Measurements from ENCODE around the gene FAM89A.
"Not testable (repeated sequence)": the region's sequence is repeated elsewhere in the genome, so short reads cannot be mapped to it uniquely, and the experiment has no call there.

The FAM89A gene

DNA sequence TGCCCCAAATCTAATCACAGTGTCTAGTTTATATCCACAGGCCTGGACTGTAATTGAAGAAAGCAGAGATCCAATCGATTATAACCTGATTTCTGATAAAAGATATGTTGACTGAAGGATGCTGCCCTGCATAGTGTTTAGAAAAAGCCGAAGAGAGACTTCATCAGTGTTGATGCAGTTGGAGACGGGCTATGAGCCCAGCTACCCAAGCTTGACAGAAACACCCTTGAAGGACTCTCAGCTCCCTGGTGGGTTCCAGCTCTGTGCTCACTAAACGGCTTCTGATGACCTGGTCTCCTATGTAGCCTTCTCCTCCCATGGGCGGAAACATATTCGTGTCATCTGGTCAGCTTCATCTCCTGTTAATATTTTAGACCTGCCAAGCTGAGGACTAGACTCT is 10.2 kb downstream of the FAM89A start:
- H3K4me3 ChIP-seq (ENCODE audit: low read depth, low read length): no peak overlapping the region
- H3K9me3 ChIP-seq (ENCODE audit: control insufficient read depth, insufficient read depth, low read depth, low read length): no peaks in the 10 kb centered on the region
- no peak overlapping the region for H3K27ac ChIP-seq (ENCODE audit: low read depth, low read length)
- H3K27me3 ChIP-seq (ENCODE audit: control insufficient read depth, insufficient read depth, low read length): peaks cover 19% of the 10 kb centered on the region
- H3K36me3 ChIP-seq (ENCODE audit: control insufficient read depth, insufficient read depth, low read length): peaks cover 3% of the 10 kb centered on the region; the same call in 1 of the 2 replicates
- peaks cover 9% of the 10 kb centered on the region for H3K4me1 ChIP-seq (ENCODE audit: control insufficient read depth, insufficient read depth, low read length)
- no peak overlapping the region for H3K9ac ChIP-seq (ENCODE audit: low read length)

DNA sequence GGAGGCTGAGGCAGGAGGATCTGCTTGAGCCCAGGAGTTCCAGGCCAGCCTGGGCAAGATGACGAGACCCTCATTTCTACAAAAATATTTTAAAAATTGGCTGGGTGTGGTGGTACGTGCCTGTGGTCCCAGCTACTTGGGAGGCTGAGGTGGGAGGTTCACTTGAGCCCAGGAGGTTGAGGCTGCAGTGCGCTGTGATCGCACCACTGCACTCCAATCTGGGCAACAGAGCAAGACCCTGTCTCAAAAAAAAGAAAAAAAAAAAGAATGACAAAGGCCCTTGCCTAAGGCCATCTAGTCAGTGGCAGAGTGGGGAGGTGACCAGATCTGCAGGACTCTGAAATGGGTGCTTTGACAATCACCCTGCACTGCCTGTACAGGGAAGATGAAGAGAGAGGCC is 10.8 kb downstream of the FAM89A start:
- H3K27ac ChIP-seq (ENCODE audit: low read depth, low read length); H3K4me3 ChIP-seq (ENCODE audit: low read depth, low read length); H3K9ac ChIP-seq (ENCODE audit: low read length); H3K36me3 ChIP-seq (ENCODE audit: control insufficient read depth, insufficient read depth, low read length); H3K9me3 ChIP-seq (ENCODE audit: control insufficient read depth, insufficient read depth, low read depth, low read length); H3K4me1 ChIP-seq (ENCODE audit: control insufficient read depth, insufficient read depth, low read length): not testable (repeated sequence)
- H3K27me3 ChIP-seq (ENCODE audit: control insufficient read depth, insufficient read depth, low read length): peaks cover 18% of the 10 kb centered on the region

DNA sequence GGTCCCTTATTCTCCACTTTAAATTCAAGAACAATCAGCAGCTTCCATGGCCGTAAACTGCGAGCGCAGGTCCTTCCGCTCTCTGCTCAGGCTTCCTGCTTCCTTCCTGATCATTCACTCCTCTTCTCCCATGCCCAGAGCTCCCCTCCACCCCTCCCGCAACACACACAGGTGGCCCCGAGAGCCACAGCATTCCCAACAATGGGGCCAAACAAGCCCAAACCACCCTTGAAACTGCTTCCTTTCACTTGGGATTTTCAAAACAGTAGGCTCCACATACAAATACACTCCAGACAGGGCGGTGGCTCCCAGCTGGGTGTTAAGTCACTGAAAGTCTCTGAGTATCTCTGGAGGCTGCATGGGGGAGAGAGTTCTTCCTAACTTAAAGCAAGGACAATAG is 11.4 kb downstream of the FAM89A start:
- H3K27me3 ChIP-seq (ENCODE audit: control insufficient read depth, insufficient read depth, low read length): peaks cover 18% of the 10 kb centered on the region
- H3K4me3 ChIP-seq (ENCODE audit: low read depth, low read length): no peak overlapping the region
- H3K36me3 ChIP-seq (ENCODE audit: control insufficient read depth, insufficient read depth, low read length): peaks cover 3% of the 10 kb centered on the region; the same call in 1 of the 2 replicates
- peaks cover 9% of the 10 kb centered on the region for H3K4me1 ChIP-seq (ENCODE audit: control insufficient read depth, insufficient read depth, low read length)
- H3K9ac ChIP-seq (ENCODE audit: low read length): no peak overlapping the region
- no peaks in the 10 kb centered on the region for H3K9me3 ChIP-seq (ENCODE audit: control insufficient read depth, insufficient read depth, low read depth, low read length)
- H3K27ac ChIP-seq (ENCODE audit: low read depth, low read length): no peak overlapping the region

DNA sequence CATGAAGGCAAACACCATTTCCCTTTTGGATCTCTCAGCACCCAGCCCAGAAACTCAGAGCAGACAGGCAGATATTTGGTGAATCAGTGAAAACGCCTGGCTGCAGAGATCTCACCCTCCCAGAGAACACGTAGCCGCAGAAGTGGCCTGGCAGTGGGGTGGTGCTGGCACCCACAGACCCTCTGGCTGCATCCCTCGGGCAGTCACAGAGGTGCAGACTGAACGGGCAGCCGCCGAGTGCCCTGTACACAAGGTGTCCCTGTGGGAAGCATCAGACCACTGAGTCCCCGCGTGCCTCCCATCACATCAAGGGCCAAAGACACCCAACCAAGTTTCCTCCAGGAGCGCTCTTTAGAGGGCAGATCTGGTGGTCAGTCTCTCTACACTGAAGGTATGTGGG is 12.1 kb downstream of the FAM89A start:
- Histone ChIP-seq H3K27ac (ENCODE audit: low read depth, low read length) (no peak overlapping the region), H3K9me3 (ENCODE audit: control insufficient read depth, insufficient read depth, low read depth, low read length) (no peaks in the 10 kb centered on the region), H3K27me3 (ENCODE audit: control insufficient read depth, insufficient read depth, low read length) (peaks cover 18% of the 10 kb centered on the region), H3K36me3 (ENCODE audit: control insufficient read depth, insufficient read depth, low read length) (peaks cover 3% of the 10 kb centered on the region; the same call in 1 of the 2 replicates), H3K4me1 (ENCODE audit: control insufficient read depth, insufficient read depth, low read length) (peaks cover 9% of the 10 kb centered on the region), H3K9ac (ENCODE audit: low read length) (no peak overlapping the region), H3K4me3 (ENCODE audit: low read depth, low read length) (no peak overlapping the region)

DNA sequence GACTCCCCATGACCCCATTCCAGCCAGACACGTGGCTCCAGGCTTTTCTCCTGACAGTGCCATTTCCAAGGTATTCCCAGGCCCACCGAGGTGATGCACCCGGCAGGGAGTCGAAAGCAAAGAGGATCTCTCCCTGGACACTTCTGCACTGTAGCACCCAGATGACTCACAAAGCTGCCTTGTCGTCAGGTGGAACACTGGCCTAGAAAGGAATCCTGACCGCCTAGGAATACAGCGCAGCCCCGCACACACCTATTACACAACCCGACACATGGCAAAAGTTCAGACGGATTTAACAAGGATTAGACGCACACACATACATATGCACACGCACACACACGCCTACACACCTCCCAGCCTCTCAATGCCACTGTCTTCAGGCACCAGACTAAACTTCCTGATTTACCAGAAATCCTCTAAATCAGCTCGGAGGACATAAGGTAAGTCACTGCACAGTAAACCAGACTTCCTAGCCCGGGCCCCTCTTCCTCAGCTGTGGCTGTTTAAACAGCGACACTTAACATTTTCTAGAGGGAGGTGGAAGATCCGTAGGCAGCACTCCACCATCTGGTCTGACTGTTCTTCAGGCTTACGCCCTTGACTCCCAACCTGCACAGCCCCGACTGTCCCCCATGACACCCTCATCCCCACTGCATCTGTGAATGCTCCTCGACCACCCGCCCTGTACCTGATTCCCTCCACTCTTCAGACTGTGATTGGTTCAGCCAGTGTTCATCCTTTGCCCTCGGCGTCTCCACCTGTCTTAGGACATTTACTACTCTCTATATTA is 12.7 kb downstream of the FAM89A start:
- peaks cover 9% of the 10 kb centered on the region for H3K4me1 ChIP-seq (ENCODE audit: control insufficient read depth, insufficient read depth, low read length)
- H3K36me3 ChIP-seq (ENCODE audit: control insufficient read depth, insufficient read depth, low read length): peaks cover 3% of the 10 kb centered on the region; the same call in 1 of the 2 replicates
- no peak overlapping the region for H3K9ac ChIP-seq (ENCODE audit: low read length)
- peaks cover 18% of the 10 kb centered on the region for H3K27me3 ChIP-seq (ENCODE audit: control insufficient read depth, insufficient read depth, low read length)
- no peak overlapping the region for H3K4me3 ChIP-seq (ENCODE audit: low read depth, low read length)
- no peak overlapping the region for H3K27ac ChIP-seq (ENCODE audit: low read depth, low read length)
- no peaks in the 10 kb centered on the region for H3K9me3 ChIP-seq (ENCODE audit: control insufficient read depth, insufficient read depth, low read depth, low read length)

DNA sequence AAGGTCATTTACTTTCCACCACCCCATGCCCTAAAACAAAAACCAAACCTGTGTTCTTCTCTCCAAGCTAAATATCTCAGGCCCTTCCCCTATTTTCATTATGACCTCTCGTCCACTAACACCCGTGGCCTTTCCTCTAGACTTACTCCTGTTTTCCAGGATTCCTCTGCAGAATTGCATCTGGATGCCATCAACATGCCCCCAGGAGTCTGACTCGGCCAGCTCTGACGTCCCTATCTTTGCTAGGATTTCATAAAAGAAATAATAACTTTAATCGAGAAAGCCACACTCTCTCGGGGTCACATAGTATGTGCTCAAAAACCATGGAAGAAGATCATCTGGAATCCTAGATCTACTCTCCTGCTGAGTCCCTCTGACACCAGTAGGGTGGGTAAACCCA is 13.5 kb downstream of the FAM89A start:
- H3K36me3 ChIP-seq (ENCODE audit: control insufficient read depth, insufficient read depth, low read length): peaks cover 3% of the 10 kb centered on the region; the same call in 1 of the 2 replicates

DNA sequence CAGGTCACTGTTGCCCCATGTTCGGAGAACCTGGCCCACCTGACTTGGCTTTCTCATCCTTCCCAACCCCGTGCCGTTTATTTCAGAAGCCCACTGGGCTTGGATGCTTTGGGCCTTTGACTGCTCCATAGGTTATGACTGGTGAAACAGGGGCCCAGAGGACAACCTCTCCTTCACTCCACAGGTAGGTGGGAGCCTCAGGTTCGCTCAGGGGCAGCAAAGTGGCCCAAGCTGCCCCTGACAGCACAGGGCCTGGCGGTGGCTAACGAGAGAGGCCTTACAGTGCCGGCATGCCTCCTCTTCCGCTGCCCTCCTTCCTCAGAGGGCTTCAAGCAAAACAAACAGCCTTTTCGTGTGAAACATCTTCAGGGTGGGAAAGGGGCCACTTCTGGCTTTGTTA is 16.9 kb downstream of the FAM89A start:
- H3K27me3 ChIP-seq (ENCODE audit: control insufficient read depth, insufficient read depth, low read length): peaks cover 28% of the 10 kb centered on the region
- no peaks in the 10 kb centered on the region for H3K9me3 ChIP-seq (ENCODE audit: control insufficient read depth, insufficient read depth, low read depth, low read length)
- no peak overlapping the region for H3K9ac ChIP-seq (ENCODE audit: low read length)
- H3K4me3 ChIP-seq (ENCODE audit: low read depth, low read length): no peak overlapping the region
- no peak overlapping the region for H3K27ac ChIP-seq (ENCODE audit: low read depth, low read length)
- H3K4me1 ChIP-seq (ENCODE audit: control insufficient read depth, insufficient read depth, low read length): peaks cover 28% of the 10 kb centered on the region
- peaks cover 8% of the 10 kb centered on the region; the same call in 1 of the 2 replicates for H3K36me3 ChIP-seq (ENCODE audit: control insufficient read depth, insufficient read depth, low read length)

More for the DNA sequence above, 13.5 kb downstream of the FAM89A start:
- Histone ChIP-seq H3K9ac (ENCODE audit: low read length) (no peak overlapping the region), H3K27ac (ENCODE audit: low read depth, low read length) (no peak overlapping the region), H3K4me1 (ENCODE audit: control insufficient read depth, insufficient read depth, low read length) (peaks cover 15% of the 10 kb centered on the region), H3K4me3 (ENCODE audit: low read depth, low read length) (no peak overlapping the region), H3K9me3 (ENCODE audit: control insufficient read depth, insufficient read depth, low read depth, low read length) (no peaks in the 10 kb centered on the region), H3K27me3 (ENCODE audit: control insufficient read depth, insufficient read depth, low read length) (peaks cover 18% of the 10 kb centered on the region)

DNA sequence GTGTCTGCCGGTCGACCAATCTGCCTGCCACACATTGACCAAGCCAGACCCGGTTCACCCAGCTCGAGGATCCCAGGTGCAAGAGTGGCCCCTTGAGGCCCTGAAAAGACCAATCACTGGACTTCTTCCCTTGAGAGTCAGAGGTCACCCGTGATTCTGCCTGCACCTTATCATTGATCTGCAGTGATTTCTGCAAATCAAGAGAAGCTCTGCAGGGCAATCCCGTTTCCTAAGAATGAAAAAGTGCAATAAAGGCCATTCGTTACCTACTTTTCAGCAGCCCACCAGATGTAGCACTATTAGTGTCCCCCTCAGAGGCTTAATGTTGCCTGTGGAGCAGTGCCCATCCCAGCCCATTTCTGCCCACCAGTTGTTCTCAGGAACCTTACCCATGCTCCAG is 17.5 kb downstream of the FAM89A start:
- not testable (repeated sequence) for H3K36me3 ChIP-seq (ENCODE audit: control insufficient read depth, insufficient read depth, low read length); H3K9me3 ChIP-seq (ENCODE audit: control insufficient read depth, insufficient read depth, low read depth, low read length); H3K9ac ChIP-seq (ENCODE audit: low read length); H3K27ac ChIP-seq (ENCODE audit: low read depth, low read length); H3K4me3 ChIP-seq (ENCODE audit: low read depth, low read length)
- peaks cover 22% of the 10 kb centered on the region for H3K27me3 ChIP-seq (ENCODE audit: control insufficient read depth, insufficient read depth, low read length)
- H3K4me1 ChIP-seq (ENCODE audit: control insufficient read depth, insufficient read depth, low read length): peaks cover 26% of the 10 kb centered on the region

DNA sequence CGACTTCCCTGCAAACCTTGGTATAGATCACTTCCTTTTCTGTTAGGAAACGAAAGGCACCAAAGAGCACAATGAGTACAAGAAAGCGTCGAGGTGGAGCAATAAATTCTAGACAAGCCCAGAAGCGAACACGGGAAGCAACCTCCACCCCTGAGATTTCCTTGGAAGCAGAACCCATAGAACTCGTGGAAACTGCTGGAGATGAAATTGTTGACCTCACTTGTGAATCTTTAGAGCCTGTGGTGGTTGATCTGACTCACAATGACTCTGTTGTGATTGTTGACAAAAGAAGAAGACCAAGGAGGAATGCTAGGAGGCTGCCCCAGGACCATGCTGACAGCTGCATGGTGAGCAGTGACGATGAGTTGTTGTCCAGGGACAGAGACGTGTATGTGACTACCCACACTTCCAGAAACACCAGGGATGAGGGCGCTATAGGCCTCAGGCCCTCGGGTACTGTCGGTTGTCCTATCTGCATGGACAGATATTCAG is 18.5 kb downstream of the FAM89A start:
- peaks cover 18% of the 10 kb centered on the region for H3K27me3 ChIP-seq (ENCODE audit: control insufficient read depth, insufficient read depth, low read length)
- peaks cover 5% of the 10 kb centered on the region; the same call in 1 of the 2 replicates for H3K36me3 ChIP-seq (ENCODE audit: control insufficient read depth, insufficient read depth, low read length)
- no peak overlapping the region for H3K9ac ChIP-seq (ENCODE audit: low read length)
- H3K4me3 ChIP-seq (ENCODE audit: low read depth, low read length): no peak overlapping the region
- H3K4me1 ChIP-seq (ENCODE audit: control insufficient read depth, insufficient read depth, low read length): peaks cover 26% of the 10 kb centered on the region
- no peak overlapping the region for H3K27ac ChIP-seq (ENCODE audit: low read depth, low read length)
- H3K9me3 ChIP-seq (ENCODE audit: control insufficient read depth, insufficient read depth, low read depth, low read length): no peaks in the 10 kb centered on the region

DNA sequence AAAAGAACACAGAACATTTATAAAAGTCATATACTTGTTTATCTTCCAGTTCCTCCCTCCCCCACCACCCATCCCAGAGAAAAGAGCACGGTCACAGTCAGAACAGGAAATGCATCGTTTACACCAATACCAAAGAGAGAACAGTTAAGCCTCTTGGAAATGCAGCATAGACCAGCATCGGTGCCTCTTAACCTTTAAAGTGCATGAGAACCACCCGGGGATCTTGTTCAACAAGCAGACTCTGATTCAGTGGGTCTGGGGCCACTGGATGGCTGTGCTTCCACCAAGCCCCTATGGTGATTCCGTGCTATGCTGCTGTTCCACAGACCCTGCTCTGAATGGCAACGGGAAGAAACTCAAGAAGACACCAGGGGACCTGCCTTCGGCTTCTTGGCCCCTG is 19.2 kb downstream of the FAM89A start:
- peak overlapping the region; percentile 13 for H3K4me3 ChIP-seq (ENCODE audit: low read depth, low read length)
- H3K9me3 ChIP-seq (ENCODE audit: control insufficient read depth, insufficient read depth, low read depth, low read length): no peaks in the 10 kb centered on the region
- H3K9ac ChIP-seq (ENCODE audit: low read length): no peak overlapping the region
- peaks cover 26% of the 10 kb centered on the region for H3K4me1 ChIP-seq (ENCODE audit: control insufficient read depth, insufficient read depth, low read length)
- H3K36me3 ChIP-seq (ENCODE audit: control insufficient read depth, insufficient read depth, low read length): peaks cover 5% of the 10 kb centered on the region; the same call in 1 of the 2 replicates
- peaks cover 17% of the 10 kb centered on the region for H3K27me3 ChIP-seq (ENCODE audit: control insufficient read depth, insufficient read depth, low read length)
- no peak overlapping the region; the same call in 1 of the 2 replicates for H3K27ac ChIP-seq (ENCODE audit: low read depth, low read length)

DNA sequence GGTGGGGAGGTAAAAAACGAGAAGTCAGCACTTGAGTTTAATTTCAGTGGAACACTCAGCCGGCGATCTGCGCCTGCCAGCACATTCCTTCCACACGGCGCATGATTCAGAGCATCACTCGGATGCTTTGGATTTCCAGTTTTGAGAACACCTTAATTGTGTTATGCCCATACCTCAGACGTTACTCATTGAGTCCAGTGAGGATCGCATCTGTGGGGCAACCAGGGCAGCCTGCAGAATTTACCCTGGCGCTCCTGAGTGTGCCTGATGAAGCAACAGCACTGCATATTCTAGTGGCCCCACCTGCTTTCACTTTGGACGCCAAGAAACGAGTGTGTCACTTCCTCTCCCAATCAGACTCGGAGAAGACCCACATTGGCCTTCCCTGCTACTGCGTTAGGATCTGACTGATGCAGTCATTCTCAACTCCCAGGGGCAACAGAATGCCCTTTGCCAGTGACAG is 19.9 kb downstream of the FAM89A start:
- H3K4me3 ChIP-seq (ENCODE audit: low read depth, low read length): peak overlapping the region; percentile 13
- peaks cover 17% of the 10 kb centered on the region for H3K27me3 ChIP-seq (ENCODE audit: control insufficient read depth, insufficient read depth, low read length)
- no peaks in the 10 kb centered on the region for H3K9me3 ChIP-seq (ENCODE audit: control insufficient read depth, insufficient read depth, low read depth, low read length)
- no peak overlapping the region for H3K27ac ChIP-seq (ENCODE audit: low read depth, low read length)
- H3K4me1 ChIP-seq (ENCODE audit: control insufficient read depth, insufficient read depth, low read length): peaks cover 26% of the 10 kb centered on the region
- H3K9ac ChIP-seq (ENCODE audit: low read length): no peak overlapping the region
- H3K36me3 ChIP-seq (ENCODE audit: control insufficient read depth, insufficient read depth, low read length): peaks cover 5% of the 10 kb centered on the region; the same call in 1 of the 2 replicates
